ENCODE measurements around the gene RBM47.

DNA sequence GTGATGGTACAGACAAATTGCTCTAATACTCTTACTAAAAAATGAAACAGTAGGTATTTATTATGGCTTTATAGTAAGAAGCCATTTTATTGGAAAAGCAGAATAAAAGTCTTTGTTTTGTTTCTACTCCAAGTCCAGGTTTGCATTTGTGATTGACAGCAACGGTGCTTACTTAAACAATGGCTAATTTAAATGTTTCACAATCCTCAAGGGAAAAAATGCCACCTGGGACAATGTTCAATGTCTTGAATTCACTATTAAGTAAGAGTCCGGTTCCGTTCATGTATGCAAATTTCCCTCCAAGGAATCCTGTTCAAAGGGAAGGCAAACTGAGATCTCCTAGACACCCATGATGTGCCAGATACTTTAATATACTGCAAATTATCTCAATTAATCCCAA lies 123.6 kb downstream of the RBM47 start:
- TF ChIP-seq POLR2AphosphoS5 (IDR thresholded peaks at IDR 0.05) (no peak), TAF1 (IDR thresholded peaks at IDR 0.05; ENCODE audit: low read depth) (no peak), SMC3 (conservative IDR thresholded peaks at IDR 0.05; ENCODE audit: poor library complexity) (no peak), MXI1 (conservative IDR thresholded peaks at IDR 0.05; ENCODE audit: poor library complexity, severe bottlenecking) (no peak)
- TF ChIP-seq, protein P1, sequence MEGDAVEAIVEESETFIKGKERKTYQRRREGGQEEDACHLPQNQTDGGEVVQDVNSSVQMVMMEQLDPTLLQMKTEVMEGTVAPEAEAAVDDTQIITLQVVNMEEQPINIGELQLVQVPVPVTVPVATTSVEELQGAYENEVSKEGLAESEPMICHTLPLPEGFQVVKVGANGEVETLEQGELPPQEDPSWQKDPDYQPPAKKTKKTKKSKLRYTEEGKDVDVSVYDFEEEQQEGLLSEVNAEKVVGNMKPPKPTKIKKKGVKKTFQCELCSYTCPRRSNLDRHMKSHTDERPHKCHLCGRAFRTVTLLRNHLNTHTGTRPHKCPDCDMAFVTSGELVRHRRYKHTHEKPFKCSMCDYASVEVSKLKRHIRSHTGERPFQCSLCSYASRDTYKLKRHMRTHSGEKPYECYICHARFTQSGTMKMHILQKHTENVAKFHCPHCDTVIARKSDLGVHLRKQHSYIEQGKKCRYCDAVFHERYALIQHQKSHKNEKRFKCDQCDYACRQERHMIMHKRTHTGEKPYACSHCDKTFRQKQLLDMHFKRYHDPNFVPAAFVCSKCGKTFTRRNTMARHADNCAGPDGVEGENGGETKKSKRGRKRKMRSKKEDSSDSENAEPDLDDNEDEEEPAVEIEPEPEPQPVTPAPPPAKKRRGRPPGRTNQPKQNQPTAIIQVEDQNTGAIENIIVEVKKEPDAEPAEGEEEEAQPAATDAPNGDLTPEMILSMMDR (IDR thresholded peaks at IDR 0.05; ENCODE audit: poor library complexity, severe bottlenecking) = no peak

Data from neural cell (in vitro differentiated cells).